ENCODE measurements around the gene PI4K2A.
"Not testable (repeated sequence)": the region's sequence is repeated elsewhere in the genome, so short reads cannot be mapped to it uniquely, and the experiment has no call there.

The PI4K2A gene

DNA sequence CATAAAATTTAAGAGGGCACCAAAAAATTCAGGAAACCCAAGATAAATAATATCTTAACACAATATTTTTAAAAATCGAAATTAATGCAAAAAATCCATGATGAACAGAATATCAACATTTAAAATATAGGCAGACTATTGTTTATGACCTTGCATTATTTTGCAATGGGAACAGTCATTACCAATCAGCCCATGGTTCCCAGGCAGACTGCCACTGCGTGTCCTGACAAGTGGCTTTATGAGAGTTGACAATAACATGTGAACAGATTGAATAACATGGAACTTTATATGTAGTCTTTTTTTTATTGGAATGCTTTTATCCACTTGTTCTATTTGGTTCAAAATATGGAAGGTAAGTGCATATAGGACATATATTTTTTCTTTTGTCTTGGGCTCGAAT is 49.7 kb downstream of the PI4K2A start:
- no peak overlapping the region for H3K4me3 ChIP-seq
- H3K27ac ChIP-seq = peak overlapping the region in 20 of 21 experiments; percentile 8 to 97 (median 83)

DNA sequence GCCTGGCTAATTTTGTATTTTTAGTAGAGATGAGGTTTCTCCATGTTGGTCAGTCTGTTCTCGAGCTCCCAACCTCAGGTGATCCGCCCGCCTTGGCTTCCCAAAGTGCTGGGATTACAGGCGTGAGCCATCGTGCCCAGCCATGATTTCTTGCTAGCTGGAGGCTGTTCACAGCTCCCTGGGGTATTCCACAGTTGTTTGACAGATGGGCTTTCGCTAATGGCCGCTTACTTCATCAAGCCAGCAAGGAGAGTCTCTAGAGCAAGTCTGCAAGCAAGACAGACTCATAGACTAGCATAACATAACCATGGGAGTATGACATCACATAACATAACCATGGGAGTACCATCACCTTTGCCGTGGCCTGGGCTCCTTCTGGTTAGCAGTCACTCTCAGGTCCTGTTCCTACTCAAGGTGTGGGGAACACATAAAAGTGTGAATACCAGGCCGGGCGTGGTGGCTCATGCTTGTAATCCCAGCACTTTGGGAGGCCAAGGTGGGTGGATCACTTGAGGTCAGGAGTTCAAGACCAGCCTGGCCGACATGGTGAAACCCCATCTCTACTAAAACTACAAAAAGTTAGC is 57.7 kb downstream of the PI4K2A start:
- H3K4me3 ChIP-seq, H3K27ac ChIP-seq: not testable (repeated sequence)

DNA sequence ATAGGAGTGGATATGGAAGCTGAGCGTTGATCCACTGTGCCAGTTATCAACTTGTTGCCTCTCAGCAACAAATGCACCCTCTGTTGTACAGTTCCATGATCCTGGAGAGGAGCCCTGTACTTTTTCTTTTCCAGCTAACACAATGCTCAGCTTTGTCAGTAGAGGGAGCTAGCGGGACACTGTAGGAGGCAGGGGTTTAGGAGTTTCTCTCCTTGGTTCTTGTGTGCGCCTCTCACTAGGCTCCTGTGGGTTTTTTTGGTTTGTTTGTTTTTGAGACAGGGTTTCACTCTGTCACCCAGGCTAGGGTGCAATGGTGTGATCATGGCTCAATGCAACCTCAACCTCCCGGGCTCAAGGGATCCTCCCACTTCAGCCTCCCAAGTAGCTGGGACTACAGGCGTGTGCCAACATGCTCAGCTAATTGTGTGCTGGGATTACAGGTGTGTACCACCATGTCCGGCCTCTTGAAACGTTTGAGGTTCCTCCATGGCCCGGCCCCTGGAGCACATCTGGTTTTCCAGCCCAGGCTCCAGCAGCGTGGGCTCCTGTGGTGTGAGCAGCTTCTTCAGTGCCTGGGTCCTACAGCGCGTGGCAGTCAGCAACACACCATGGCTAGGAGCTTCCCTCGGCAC is 61.1 kb downstream of the PI4K2A start:
- Histone ChIP-seq H3K4me3 (no peak overlapping the region), H3K27ac (no peak overlapping the region)

DNA sequence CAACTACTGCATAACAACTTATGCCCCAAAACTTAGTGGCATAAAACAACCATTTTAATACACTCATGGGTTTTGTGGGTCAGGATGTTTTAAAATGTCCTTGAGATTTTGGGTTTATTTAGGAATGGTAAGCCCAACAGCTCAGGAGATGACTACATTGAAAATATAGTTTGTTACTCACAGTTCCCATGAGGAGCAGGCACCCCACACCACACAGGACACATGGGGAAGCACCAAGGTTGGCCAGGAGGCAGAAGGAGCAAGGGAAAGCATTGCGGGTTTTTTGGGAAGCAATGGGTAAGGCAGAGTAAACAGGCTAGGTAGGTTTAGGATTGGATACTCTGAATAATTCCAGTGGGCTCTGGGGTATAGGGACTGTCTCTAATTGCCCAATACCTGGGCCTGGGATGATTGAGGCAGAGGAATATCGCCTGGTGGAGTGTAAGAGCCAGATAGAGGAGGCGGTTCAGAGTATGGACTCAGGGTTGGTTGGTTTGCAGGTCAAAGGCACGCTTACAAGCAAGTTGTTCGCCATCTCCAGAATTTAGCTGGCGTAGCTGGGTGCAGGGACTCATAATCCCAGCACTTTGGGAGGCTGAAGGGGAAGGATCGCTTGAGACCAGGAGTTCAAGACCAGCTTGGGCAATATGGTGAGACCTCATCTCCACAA is 63.1 kb downstream of the PI4K2A start:
- Histone ChIP-seq H3K27ac (no peak overlapping the region), H3K4me3 (no peak overlapping the region)

DNA sequence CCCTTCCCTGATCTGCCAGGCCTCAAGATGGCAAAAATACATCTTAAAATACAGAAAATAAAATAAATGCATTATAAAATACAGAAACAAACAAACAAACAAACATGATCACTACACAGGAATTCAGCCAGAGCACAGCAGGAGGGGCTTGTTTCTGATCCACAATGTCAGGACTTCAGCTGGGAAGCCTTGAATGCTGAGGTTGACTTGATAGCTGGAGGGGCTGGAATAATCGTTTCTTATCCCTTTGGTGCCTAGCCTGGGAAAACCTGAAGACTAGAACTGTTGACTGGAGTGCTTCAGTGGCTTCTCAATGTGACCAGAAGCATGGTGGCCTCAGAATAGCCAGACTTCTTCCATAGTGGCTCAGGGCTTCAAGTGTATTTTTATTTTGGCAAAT is 63.9 kb downstream of the PI4K2A start:
- Histone ChIP-seq H3K4me3 (no peak overlapping the region), H3K27ac (no peak overlapping the region)

DNA sequence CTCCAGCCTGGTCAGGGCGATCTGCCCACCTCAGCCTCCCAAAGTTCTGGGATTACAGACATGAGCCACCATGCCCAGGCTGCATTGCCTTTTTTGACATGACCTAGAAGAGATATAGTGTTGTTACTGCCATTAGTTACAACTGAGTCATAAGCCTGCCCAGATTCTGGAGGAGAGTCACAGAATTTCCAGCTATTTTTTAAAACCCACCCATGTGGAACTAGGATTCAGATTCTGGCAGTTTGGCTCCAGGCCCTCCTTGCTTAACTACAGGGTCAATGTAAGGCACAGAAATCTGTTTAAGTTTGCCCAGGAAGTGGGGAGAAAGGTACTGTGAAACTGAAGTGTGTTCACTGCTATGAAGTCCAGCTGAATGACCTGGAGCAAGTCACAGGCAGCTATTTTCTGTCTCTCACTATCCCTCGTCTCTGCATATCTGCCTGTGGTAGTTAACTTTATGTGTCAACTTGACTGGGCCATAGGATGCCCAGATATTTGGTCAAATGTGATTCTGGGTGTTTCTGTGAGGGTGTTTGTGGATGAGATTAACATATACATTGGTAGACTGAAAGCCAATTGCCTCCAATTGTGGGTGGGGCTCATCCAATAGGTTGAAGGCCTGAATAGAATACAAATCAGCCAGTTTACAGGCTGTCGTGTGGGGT is 64.7 kb downstream of the PI4K2A start:
- Histone ChIP-seq H3K27ac (no peak overlapping the region), H3K4me3 (no peak overlapping the region)

DNA sequence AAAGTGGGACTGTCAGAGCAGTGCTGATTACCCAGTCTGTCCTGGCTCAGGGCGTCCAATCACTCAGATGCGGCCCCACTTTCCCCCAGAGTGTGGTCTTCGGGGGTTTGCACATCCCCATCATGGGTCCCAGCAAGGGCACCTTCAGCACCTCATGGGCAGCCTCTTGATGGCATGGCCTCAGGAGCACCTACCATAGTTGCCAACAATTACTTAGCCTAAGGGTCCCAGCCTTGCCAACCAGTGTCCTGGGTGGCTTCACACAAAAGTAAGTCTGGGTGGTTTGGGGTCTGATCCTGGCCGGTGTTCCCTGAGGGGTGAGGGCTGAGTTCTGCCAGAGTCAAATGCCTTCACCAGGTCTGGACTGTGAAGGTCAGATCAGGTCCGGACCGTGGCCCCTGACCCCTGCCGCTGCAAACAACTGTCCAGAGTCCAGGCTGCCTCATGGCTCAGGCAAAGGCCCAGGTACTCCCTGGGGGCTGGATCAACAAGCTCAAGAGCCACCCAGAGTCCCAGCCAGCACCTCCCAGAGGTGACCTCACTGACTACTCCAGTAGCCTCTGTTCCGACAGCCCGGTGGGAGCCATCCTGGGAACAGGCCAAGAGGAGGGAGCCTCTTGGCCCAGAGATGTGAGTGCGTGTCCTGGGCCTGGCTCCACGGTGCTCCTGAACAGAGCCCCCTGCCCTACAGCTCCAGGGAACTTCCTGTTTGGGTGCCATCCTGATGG is 66.8 kb downstream of the PI4K2A start:
- no peak overlapping the region for H3K27ac ChIP-seq
- H3K4me3 ChIP-seq = no peak overlapping the region

DNA sequence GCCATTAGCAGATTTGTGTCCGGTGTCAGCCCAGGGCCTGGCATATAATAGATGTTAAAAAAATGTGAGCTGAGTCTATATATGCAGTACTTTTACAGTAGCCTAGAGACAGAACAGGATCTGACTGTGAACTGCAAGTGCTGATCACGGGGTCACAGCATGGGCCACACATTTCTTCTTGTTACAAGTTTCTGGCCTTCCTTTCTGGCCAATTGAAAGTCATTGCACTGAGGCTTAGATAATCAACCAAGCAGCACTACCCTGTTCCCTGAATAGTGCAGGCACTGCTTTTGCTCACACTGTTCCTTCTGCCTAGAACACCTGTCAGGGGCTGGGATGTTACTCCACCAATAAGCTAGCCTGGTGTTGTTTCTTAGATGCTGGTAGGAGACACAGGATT is 67.7 kb downstream of the PI4K2A start:
- Histone ChIP-seq H3K4me3 (no peak overlapping the region), H3K27ac (no peak overlapping the region)

DNA sequence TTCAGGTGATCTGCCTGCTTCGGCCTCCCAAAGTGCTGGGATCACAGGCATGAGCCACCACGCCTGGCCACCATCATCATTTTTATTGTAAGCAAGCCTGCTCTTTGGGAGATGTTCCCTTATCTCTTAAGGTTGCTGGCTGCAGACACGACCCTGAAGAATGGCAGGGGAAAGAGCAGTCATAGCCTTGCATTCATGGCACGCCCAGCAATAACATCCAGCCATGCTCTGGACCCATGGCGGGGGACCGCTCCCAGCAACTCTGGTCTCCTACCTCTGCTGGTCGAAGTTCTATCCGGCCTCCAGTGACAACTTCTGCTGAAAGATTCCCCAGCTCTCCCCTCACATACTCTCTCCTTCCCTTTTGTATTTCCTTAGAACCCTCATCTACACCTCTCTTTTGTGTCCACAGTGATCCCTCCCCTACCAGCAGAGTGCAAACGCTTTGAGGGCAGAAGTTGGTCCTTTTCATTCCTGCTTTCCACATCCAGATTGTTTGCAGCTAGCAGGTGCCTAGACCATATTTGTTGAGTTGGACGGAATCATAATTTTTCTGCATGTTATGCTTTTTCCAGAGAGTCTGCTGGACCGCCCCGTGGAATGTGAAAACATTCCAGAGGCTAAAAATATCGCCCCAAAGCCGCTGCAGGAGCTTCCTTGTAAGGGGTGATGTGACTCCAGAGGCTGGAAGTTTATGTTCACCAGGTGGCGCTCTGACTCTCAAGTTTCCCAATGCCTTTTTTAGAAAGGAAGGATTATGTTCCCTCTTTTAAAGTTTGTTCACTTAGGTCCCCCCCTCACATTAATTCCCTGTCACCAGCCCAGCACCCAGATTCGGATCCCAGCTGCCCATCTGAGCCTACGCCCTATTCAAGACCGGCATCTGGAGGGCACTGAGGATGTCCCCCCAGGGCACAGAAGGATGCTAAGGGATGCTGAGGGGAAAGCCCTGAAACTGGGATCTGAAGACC is 68.8 kb downstream of the PI4K2A start:
- Histone ChIP-seq H3K27ac (no peak overlapping the region), H3K4me3 (no peak overlapping the region)

DNA sequence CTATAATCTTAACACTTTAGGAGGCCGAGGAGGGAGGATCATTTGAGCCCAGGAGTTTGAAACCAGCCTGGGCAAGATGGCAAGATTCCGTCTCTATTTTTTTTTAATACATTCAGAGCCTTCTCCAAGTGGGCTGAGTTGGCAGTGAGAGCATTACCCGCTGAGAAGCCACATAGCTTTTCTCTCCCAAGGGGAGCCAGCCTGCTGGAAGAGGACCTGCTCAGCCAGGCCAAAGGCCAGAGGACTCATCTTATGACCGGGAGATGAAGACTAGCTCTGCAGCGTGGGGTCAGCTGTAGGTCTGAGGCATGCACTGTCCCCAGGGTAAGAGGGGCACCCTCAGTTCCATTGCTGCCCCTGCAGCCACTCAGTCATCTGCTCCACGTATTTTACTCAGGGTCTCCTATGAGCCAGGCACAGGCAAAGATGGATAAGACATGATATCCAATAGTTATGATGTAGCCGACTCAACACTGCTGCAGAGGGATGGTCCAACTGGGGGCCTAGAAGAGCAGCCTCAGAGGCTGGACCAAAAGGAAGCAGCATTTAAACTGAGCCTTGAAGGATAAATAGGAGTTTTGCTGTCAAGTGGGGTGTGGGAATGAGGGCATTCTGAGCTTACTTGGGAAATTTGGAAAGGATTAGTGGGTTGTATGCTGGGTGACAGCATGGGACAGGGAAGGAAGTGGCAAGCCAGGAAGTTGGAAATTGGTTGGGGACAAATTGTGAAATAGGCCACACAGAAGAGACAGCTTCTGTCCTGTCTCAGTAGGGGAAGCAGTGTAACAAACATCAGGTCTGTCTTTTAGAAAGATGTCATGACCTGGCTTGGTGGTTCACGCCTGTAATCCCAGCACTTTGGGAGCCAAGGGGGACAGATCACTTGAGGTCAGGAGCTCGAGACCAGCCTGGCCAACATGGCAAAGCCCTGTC is 71.4 kb downstream of the PI4K2A start:
- Histone ChIP-seq H3K27ac (peak overlapping the region in 6 of 21 experiments; percentile 17 to 94 (median 88)), H3K4me3 (no peak overlapping the region)

DNA sequence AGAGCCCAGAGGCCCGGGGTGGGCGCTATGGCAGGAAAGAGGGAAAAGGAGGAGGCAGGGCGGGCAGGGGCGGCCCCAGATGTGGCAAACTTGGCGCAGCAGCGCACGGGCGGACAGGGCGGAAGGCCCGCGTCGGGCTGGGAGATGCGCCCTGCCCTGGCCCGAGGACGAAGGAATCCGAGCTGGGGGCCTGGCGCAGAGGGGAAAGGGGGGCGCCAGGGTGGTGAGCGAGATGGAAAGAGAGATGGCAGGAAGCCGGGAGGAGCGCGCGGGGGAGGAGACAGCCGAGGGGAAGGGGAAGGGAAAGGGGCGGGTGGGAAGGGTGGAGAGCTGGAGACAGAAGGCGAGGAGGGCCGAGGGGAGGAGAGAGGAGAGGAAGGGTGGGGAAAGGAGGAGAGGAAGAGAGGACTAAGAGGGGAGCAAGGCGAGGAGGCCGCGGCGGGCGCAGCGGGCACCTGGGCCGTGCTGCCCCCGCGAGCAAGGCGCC is 72.9 kb downstream of the PI4K2A start, which contains the start of gene MARVELD1:
TSS of gene MARVELD1 (plus strand) at position 392 of the 487 bp plus-strand sequence. CDS start 147 bp downstream, outside the sequence.
- peak within 1 kb of the TSS; percentile 47 to 79 (median 56) for H3K4me3 ChIP-seq
- peak within 1 kb of the TSS; percentile 67 to 97 (median 93) for H3K27ac ChIP-seq

DNA sequence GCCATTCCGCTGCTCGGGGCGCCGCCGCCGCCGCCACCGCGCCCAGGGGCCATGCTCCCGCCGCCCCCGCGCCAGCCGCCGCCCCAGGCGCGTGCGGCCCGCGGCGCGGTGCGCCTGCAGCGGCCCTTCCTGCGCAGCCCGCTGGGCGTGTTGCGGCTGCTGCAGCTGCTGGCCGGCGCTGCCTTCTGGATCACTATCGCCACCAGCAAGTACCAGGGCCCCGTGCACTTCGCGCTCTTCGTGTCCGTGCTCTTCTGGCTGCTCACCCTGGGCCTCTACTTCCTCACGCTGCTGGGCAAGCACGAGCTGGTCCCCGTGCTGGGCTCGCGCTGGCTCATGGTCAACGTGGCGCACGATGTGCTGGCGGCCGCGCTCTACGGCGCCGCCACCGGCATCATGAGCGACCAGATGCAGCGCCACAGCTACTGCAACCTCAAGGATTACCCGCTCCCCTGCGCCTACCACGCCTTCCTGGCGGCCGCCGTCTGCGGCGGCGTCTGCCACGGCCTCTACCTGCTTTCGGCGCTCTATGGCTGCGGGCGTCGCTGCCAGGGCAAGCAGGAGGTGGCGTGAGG is 73.4 kb downstream of the PI4K2A start:
- Histone ChIP-seq H3K4me3 (peak overlapping the region; percentile 47 to 79 (median 56)), H3K27ac (peak overlapping the region; percentile 67 to 97 (median 93))

DNA sequence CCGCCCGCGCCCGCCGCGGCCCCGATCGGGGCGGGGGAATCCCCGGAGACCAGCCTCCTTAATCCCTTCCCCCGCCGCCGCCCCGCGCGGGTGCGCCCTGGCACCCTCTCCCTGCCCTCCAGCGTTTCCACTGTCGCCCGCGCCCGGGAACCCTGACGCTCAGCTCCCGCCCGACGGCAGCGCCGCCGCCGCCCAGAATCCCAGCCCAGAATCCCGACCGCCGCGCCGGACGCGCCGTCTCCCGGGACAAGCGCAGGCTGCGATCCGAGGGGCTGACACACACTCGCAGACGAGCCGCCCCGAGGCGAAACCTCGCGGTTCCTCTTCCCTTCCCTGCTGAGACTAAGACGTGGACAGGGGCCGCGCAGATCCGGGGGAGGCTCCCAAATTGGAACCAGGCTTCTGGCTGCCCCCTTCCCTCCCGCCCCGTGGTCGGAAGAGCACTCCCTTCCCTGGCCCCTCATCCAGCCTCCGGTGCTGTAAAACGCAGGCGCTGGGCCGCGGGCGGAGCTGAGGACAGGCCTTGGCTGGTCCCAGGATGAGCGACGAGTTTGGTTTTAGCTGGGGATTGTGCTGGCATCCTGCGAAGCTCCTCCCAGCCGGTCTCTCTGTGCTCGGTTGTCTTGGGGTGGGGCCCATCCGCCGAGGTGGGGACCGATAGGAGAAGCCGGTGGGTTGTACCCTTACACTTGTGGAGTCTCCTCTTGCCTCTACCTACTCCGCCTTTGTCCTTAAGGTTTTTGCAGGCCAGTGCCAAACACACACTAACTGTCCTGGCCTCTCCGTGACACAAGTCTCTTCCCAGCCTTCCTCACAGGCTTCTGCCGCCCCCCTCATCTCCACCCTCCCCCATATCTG is 74.2 kb downstream of the PI4K2A start:
- H3K4me3 ChIP-seq = peak overlapping the region; percentile 47 to 79 (median 56)
- peak overlapping the region; percentile 67 to 97 (median 93) for H3K27ac ChIP-seq

DNA sequence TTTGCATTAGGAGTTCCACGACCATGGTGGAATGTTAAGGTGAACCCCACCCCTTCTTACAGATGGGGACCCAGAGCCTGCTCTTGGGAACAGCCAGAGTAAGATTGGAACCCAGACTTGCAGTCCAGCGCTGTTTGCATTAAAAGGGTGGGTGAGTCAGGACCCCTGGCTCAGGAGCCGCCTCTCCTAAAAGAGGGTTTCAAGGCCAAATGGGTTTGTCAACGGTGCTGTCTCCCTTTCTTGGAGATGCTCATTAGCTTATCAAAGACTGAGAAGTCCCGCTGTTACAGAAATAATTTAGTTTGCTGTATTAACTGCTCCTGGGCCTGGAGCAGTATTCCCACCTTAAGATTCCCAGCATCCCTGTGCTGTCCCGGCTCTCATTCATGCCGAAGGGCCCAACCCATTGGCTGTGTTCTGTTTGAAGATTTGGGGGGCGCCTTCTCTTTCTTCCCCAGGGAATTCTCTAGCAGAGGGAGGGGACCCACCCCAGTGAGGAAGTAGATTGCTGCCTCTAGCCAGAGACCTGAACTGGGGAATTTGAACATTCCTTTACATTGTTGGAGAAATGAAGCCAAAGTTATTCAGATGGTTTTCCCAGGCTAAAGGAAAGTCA is 74.9 kb downstream of the PI4K2A start:
- Histone ChIP-seq H3K4me3 (peak overlapping the region; percentile 47 to 79 (median 56)), H3K27ac (peak overlapping the region in 20 of 21 experiments; percentile 84 to 97 (median 94))

DNA sequence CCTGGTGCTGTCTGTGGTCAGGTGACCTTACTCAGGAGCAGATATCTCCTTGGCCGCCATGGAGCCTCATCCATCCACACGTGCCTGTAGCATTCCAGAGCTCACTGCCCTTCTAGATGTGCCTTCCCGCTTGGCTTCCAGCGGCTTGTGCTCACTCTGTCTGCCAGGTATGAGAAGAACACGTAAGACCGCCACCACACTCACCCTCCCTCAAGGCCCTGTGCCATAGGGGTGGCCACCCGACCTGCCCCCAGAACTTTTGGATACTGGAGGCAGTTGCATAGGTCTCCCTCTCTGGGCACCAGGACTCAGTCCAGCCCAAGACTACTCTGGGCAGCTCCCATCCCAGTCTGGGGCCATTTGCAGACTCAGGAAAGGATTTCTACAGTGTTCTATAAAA is 77.2 kb downstream of the PI4K2A start:
- Histone ChIP-seq H3K4me3 (no peak overlapping the region), H3K27ac (peak overlapping the region in 9 of 21 experiments; percentile 5 to 73 (median 64))

DNA sequence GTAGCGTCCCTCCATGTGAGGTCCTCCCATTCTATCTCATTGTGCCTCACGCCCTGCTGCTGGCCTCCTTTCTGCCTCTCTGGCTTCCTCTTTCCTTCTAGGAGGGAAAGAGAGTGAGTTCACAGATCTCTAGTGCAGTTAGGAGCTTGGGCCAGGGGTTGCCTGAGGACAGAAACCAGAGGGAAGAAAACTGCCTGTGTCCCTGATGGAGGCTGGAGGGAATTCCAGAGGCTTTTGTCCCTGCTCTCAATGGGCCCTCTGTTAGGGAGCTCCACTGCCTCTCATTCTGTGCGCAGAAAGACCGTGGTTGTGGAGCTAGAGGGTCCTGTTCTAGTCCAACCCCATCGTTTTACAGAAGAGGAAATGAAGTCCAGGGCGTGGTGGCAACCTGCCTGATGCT is 77.7 kb downstream of the PI4K2A start:
- peak overlapping the region in 10 of 21 experiments; percentile 26 to 73 (median 60) for H3K27ac ChIP-seq
- H3K4me3 ChIP-seq = no peak overlapping the region

Data from skin epidermis (tissue), 12 donors.